NCI-H1092 (cell line): Measurements from ENCODE around the gene RCSD1.

Source experiments
- DNase-seq: peaks from one replicate; lab custom pipeline; 2025; lab: John Stamatoyannopoulos, UW

The RCSD1 gene

GRCh38 chr1:167643441-167643840 is 13.4 kb downstream of the RCSD1 start:
- no peak for DNase-seq

DNA sequence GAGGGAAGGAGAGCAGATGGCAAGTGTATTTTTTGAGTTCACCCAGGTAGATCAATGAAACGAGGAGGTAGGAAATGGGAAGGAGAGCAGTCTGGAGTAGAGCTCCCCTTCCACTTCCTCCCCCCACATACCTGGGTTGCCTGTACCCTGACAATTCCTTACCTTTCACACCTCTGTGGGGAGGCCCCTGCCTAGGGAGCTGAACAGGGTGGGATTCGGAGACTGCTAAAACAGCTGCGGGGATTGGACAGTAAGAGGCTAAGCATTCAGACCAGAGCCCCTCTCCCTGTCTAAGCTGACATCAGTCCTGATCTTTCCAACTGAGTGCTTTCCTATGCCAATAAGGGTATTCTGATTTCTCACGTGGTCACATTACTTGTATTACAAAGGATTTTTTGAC is 14.5 kb downstream of the RCSD1 start:
- no peak for DNase-seq

- DNase-seq, result no peak
Measured at GRCh38 chr1:167645140-167645541, 15.1 kb downstream of the RCSD1 start.

GRCh38 chr1:167645625-167646414 is 15.8 kb downstream of the RCSD1 start:
- DNase-seq, result no peak

DNA sequence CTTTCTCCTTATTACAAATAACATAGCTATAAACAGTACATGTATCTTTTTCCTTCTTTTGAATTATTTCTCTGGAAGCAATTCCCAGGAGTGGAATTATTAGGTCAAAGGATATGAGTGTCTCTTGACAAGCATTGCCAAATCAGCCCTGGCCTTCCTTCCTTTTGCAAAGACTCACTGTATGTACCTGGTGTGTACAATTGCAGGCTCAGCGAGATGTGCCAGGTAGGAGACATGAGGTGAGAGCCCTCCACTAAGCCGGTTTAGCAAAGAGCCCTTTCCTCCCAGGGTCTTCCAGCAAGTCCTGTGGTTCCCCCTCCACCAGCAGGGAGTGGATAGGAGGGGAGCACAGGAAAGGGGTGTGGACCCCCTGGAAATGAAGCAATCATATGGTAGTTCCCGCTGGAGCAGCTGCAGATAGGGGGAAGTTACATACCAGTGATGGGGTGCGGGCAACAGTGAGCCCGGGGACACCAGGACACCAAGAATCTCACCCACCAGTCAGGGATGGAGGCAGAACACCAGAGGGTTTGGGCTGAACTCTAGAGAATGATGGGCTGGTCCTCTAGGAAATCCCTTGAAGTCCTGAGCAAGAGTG is 18.3 kb downstream of the RCSD1 start:
- no peak for DNase-seq

DNA sequence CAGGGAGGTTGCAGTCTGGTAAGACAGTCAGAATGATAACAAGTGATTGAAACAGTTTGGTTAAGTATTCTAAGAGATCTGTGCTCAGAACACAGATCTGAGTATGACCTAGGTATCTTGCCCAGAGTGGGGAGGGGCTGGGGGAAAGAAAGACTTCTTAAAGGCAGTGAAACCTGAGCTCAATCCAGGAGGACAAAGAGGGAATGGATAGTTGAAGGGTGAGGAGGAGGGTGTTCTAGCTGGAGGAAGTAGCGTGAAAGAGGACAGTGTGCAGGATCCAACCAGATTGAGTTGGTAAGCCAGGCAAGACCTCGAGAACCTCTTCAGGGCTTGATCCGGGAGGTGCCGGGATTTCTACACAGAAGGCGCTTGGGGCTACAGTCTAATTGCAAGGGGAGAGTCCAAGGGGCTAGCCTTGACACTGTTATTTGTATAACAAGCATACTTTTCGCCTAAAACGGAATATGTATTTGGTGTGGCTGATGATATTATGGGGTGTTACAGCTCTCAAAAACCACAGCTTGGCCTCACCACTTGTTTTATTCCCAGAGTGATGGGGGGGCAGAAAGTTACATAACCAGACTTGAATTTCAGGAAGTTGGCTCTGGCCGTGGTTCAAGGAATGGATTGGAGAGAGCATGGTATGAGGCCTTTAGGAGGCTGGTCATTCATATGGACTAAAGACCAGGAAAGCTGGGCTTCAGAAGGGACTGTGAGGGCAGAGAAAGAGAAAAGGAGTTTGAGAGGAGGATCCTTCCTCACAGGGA is 19.1 kb downstream of the RCSD1 start:
- no peak for DNase-seq

DNA sequence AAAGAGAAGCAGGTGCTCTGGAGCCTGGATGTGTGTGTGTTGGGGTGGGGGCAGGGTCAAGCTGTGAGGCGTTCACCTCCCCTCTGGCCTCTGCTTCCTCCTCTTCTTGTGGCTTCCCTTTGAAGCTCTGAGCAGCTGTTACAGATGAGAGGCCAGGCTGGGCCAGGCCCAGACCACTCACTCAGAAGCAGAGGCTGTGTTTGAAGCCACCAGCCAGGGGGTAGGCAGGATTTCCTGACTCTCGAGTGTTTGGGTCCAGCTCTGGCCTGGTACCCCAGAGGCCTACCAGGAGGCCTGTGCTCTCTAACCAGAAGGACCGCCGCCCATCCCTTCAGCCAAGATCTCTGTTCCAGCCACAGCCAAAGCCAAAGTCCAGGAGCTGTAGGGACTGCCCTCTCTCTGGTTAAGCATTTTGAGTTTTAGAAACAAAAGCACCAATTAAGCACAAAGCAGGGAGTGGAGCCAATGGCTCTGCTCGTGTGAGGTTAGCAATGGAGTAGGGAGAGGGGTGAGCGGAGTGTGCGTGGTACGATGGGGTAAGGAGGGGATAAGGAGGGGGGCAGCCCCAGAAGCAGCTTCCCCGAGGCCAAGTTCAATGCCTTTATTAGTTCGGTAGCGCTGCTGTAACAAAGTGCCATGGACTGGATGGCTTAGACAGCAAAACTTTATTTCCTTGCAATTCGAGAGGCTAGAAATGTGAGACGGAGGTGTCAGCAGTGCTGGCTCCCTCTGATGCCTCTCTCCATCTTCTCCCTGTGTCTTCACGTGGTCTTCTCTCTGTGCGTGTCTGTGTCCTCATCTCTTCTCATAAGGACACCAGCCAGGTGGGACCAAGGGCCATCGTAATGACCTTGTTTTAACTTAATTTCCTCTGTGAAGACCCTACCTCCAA is 20.5 kb downstream of the RCSD1 start:
- DNase-seq, result no peak

DNA sequence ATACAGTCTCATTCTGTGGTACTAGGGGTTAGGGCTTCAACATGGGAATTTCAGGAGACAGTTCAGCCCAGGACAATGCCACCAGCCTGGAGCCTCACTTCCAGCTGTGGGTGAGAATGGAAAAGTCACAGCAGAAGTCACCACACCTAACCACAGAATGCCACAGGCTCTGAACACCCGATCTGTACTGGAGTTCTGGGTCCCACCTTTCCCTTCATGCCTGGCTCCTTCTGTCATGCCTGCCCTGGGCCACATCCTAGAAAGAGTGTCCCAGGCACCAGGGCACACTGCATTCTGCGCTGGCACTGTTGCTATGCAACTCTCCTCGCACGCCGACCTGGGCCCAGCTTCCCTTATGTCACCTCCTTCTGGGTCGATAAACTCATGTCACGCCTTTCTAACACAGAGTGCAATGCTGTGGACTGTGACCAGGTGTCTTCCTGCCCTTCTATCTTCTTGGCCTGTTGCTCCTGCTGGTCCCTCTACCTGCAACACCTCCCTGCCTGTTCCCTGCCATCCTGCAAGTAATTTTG is 21.2 kb downstream of the RCSD1 start:
- no peak for DNase-seq

- DNase-seq, result no peak
Measured at GRCh38 chr1:167654975-167655575, 25.0 kb downstream of the RCSD1 start.

DNA sequence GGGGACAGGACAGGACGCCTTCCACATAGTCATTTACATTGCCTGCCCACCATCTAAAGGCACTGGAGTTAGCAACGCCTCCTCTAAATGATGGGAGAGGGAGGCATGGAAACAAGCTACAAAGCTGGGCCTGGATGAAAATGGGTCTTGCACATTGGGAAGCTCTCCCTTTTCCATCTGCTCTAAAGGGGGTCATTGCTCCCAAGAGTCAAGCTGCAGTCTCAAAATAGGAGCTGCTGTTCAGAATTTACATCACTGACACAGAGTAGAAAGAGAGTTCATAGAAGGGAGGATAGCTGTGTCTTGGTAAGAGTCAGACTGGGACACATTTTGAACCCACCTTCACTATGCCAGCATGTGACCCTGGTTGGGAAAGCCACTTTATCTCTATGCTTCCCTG is 26.6 kb downstream of the RCSD1 start:
- DNase-seq, result no peak

DNA sequence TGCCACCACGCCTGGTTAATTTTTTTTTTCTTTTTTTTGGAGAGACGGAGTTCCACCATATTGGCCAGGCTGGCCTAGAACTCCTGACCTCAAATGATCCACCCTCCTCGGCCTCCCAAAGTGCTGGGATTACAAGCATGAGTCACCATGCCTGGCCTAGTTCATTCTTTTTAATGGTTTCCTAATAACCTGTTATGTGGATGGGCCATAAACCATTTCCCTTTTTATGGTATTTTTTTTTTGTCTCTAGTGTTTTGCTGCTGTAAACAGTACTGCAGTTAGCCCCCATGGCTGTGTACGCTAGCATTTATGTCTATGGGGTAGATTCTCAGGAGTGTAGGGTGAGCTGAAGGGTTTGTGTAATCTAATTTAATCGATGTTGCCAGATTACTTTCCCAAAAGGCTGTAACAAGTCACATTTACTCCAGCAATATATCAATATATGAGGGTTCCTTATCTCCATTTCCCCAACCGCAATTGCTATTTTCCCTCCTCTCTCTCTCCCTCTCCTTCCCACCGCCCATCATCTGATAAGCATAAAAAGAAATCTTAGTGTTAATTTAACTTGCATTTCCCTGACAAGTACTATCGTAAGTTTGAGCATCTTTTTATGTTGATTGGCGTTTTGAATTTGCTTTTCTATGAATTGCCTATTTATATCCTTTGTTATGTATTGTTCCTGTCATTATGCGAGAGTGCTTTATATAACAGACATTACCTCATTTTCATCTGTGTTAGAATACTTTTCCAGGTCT is 28.7 kb downstream of the RCSD1 start:
- no peak for DNase-seq

DNA sequence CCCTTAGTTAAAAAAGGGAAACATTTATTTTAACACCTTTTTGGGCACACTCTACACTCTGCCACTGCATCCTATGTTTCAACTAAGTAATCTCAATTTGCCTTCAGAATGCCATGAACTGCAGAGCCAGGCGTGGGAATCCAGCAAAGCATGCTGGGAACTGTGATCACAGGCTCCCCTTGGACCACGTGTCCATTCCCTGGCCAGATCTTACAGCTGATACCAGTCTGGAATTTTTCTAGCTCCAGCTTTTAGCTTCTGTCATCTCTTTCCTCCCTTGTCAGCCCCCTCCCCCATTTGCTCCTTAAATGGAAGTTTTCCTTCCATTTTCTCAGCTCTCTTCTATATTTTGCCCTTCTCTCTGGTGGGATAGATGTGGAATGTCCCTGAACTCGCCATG is 29.4 kb downstream of the RCSD1 start:
- DNase-seq, result no peak

- DNase-seq, result no peak
Measured at GRCh38 chr1:167659881-167660280, 29.8 kb downstream of the RCSD1 start.

- no peak for DNase-seq
Measured at GRCh38 chr1:167661527-167662426, 31.7 kb downstream of the RCSD1 start.

DNA sequence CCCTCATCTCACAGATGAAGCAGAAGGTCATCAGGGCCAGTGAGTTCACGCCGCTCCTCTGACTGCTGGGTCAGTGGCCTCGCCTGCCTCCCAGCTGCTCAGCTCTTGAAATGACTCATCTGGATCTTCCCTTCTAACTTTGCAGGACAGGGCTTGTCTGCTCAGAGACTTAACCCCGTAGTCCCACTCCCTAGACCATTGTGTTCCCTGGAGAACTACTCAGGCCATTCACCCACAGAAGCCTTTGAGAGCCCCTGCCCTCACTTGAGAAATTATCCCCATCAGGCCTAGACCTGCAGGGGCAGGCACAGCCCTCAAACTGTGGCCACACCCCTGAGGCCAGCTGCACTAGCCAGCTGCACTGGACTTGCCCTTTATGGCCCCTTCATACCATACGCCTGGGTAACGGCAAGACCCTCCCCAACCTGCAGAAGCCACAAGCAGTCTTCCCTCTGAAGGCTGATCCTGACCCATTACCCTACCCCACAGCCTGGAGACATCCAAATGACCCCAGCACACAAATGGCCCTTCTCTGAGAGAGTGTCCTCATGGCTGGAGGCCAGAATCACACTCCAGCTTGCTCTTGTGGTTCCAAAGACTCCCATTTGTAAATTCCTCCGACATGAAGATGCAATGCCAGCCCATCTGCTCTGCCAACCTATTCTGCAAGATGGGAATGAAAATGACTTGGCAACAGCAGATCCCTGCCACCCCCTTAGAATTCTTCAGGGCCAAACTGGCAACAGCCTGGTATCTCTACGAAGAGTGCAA is 33.2 kb downstream of the RCSD1 start:
- DNase-seq, result no peak

DNA sequence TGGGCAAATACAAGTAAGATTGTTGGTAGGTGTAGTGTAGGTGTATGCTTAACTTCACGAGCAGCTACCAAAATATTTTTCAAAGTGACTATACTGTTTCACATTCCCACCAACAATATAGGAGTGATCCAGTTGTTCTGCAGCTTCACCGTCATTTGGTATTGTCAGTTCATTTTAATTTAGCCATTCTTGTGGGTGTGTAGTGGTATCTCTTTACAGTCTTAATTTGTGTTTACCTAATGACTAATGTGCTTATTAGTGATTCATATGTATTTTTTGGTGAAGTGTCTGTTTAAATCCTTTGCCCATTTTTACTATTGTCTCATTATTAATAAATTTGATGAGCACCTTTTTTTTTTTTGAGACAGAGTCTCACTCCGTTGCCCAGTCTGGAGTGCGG is 35.4 kb downstream of the RCSD1 start:
- DNase-seq, result no peak

GRCh38 chr1:167666416-167666815 is 36.4 kb downstream of the RCSD1 start:
- no peak for DNase-seq

DNA sequence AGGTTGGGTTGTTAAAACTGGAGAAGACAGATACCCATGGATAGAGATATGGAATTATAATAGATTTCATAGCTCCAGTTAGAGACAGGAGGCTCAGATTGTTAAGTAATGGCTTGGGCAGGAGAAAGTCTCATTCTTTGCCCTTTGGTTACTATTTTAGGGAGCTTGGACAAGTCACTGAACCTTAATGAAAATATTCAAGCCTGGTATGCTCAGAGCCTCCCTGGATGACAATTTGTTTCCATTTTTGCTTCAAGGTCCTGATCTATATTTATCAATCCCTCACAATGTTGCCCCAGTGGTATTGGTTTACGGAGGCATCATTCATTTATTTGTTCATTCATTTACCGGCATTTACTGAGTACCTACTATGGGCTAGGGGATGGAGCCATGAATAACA is 37.5 kb downstream of the RCSD1 start:
- DNase-seq, result no peak

- DNase-seq, result no peak
Measured at GRCh38 chr1:167668108-167668507, 38.1 kb downstream of the RCSD1 start.
